Measurements from ENCODE around the gene FAF2. TPM values are rescaled to one million over a fixed set of nuclear protein-coding genes. Genes with fewer than 3 reads are reported as not detected.

Gene FAF2
- total and polyA plus RNA-seq, 2 donors (not counting 3 experiments of a cell fraction or from before 2014, with no cell fraction given): 27.9 to 43.5 TPM

DNA sequence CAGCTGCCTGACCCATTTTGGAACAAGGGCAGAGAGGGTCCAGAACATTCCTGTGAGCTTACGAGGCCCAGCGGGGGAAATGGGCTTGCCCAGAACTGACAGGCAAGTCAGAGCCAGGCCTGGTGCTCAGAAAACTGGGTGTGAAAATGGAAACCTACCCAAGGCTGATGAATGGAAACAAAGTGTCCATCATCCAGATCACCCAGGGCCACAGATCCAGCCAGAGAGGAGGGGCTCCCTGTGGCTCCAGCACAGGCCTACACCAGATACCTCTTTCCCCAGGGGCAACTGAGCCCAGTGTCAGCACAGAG, 35.0 kb upstream of the FAF2 start:
- intact Hi-C loops (cut with micrococcal nuclease): no loop called here
- Histone ChIP-seq H3K27me3 (ENCODE audit: control insufficient read depth in 2 of 2, insufficient read depth in 2 of 2, low read length in 2 of 2) (no peaks in the 10 kb centered on the region), H3K4me3 (replicated peaks in 1 of 3; ENCODE audit: insufficient read depth in 1 of 3, low read depth in 1 of 3, low read length in 3 of 3) (no peak overlapping the region), H2AFZ (ENCODE audit: low read depth, low read length) (no peak overlapping the region), H3K9me3 (replicated peaks; ENCODE audit: control insufficient read depth, insufficient read depth, low read length) (no peaks in the 10 kb centered on the region), H3K79me2 (ENCODE audit: control insufficient read depth, insufficient read depth, low read length) (peaks cover 15% of the 10 kb centered on the region), H3K9ac (replicated peaks; ENCODE audit: extremely low read depth, insufficient read depth, low read length) (no peak overlapping the region), H3K27ac (ENCODE audit: insufficient read depth, low read depth, low read length) (no peak overlapping the region), H3K36me3 (ENCODE audit: control insufficient read depth in 2 of 2, extremely low read depth in 1 of 2, insufficient read depth in 2 of 2, low read length in 2 of 2) (peaks cover 2 to 3% of the 10 kb centered on the region in 2 experiments), H4K20me1 (replicated peaks; ENCODE audit: control insufficient read depth, extremely low read depth, insufficient read depth, low read length) (no peaks in the 10 kb centered on the region), H3K4me1 (ENCODE audit: control insufficient read depth, extremely low read depth, insufficient read depth, low read length) (peaks cover 12% of the 10 kb centered on the region), H3K4me2 (ENCODE audit: insufficient read depth, low read length) (no peak overlapping the region), H3K9me1 (replicated peaks; ENCODE audit: control insufficient read depth, extremely low read depth, insufficient read depth, low read length) (no peaks in the 10 kb centered on the region)
- CTCF ChIA-PET: interaction anchor here (1.1 kb wide), 1 partner anchor 130 kb away, joined by 3 read pairs; no protein-coding TSS in a partner anchor
- no peak for FAIRE-seq
- POLR2A ChIA-PET: no interaction called here
- dilution Hi-C loops (cut with MboI; ENCODE audit: extremely low pct_ligation_motif_present, low sequenced_read_pairs): no loop called here
- TF ChIP-seq FOS (IDR thresholded peaks at IDR 0.05; ENCODE audit: borderline replicate concordance, insufficient read depth, low read length): no peak
- BruUV-seq (replicated peaks): no TSS peak
- DNase-seq (ENCODE audit: low read depth, low spot score): no peak

DNA sequence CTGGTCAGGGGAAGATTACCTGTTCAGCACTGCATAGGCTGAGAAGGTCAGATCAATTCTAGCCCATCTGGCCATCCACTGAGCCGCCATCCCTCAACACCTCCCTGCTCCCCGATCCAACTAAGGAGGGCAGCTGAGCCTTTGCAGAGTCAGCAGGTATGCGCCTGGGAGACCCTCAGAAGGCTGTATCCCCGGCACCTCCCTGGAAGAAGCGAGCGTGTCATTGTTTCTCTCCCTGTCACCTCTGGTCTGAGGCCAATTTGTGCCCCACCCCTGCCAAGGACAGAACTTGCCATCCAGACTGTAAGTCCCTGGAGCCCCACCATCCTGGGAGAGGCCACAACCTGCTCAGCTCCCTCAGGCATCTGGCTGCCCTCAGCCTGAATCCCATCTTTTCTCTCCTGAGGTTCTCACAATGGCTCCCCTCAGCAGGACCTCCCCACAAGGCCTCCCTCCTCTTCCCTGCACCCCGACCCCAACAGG, 34.4 kb upstream of the FAF2 start:
- ChIA-PET CTCF (interaction anchor here (1.1 kb wide), 1 partner anchor 130 kb away, joined by 3 read pairs; no protein-coding TSS in a partner anchor), POLR2A (no interaction called here)
- no peak overlapping the region for H3K9ac ChIP-seq (replicated peaks; ENCODE audit: extremely low read depth, insufficient read depth, low read length)
- H2AFZ ChIP-seq (ENCODE audit: low read depth, low read length): no peak overlapping the region
- no peaks in the 10 kb centered on the region for H3K27me3 ChIP-seq (ENCODE audit: control insufficient read depth in 2 of 2, insufficient read depth in 2 of 2, low read length in 2 of 2)
- H3K79me2 ChIP-seq (ENCODE audit: control insufficient read depth, insufficient read depth, low read length): peaks cover 15% of the 10 kb centered on the region
- BruUV-seq (replicated peaks): no TSS peak
- DNase-seq (ENCODE audit: low read depth, low spot score) (no peak), FAIRE-seq (no peak)
- intact Hi-C loops (cut with micrococcal nuclease): no loop called here
- no peaks in the 10 kb centered on the region for H3K9me1 ChIP-seq (replicated peaks; ENCODE audit: control insufficient read depth, extremely low read depth, insufficient read depth, low read length)
- dilution Hi-C loops (cut with MboI; ENCODE audit: extremely low pct_ligation_motif_present, low sequenced_read_pairs): no loop called here
- peaks cover 2 to 3% of the 10 kb centered on the region in 2 experiments for H3K36me3 ChIP-seq (ENCODE audit: control insufficient read depth in 2 of 2, extremely low read depth in 1 of 2, insufficient read depth in 2 of 2, low read length in 2 of 2)
- peaks cover 12% of the 10 kb centered on the region for H3K4me1 ChIP-seq (ENCODE audit: control insufficient read depth, extremely low read depth, insufficient read depth, low read length)
- H3K4me3 ChIP-seq (replicated peaks in 1 of 3; ENCODE audit: insufficient read depth in 1 of 3, low read depth in 1 of 3, low read length in 3 of 3): no peak overlapping the region
- TF ChIP-seq MYC (IDR thresholded peaks at IDR 0.05; ENCODE audit: low read depth, low read length) (no peak), MAX (IDR thresholded peaks at IDR 0.05; ENCODE audit: insufficient read depth, insufficient read length) (no peak), JUN (IDR thresholded peaks at IDR 0.05; ENCODE audit: borderline replicate concordance, insufficient read depth, insufficient read length, low read depth) (no peak), POLR2AphosphoS5 (IDR thresholded peaks at IDR 0.05; ENCODE audit: insufficient read depth, low read depth, low read length) (no peak), GATA2 (IDR thresholded peaks at IDR 0.05; ENCODE audit: insufficient read depth, insufficient read length, low read depth, low read length) (no peak), FOS (IDR thresholded peaks at IDR 0.05; ENCODE audit: borderline replicate concordance, insufficient read depth, low read length) (no peak), POLR2A (IDR thresholded peaks at IDR 0.05; ENCODE audit: low read depth, low read length) (no peak), EZH2 (IDR thresholded peaks at IDR 0.05; ENCODE audit: borderline replicate concordance, low read depth, low read length, severe bottlenecking) (no peak)
- TF ChIP-seq, protein P1, sequence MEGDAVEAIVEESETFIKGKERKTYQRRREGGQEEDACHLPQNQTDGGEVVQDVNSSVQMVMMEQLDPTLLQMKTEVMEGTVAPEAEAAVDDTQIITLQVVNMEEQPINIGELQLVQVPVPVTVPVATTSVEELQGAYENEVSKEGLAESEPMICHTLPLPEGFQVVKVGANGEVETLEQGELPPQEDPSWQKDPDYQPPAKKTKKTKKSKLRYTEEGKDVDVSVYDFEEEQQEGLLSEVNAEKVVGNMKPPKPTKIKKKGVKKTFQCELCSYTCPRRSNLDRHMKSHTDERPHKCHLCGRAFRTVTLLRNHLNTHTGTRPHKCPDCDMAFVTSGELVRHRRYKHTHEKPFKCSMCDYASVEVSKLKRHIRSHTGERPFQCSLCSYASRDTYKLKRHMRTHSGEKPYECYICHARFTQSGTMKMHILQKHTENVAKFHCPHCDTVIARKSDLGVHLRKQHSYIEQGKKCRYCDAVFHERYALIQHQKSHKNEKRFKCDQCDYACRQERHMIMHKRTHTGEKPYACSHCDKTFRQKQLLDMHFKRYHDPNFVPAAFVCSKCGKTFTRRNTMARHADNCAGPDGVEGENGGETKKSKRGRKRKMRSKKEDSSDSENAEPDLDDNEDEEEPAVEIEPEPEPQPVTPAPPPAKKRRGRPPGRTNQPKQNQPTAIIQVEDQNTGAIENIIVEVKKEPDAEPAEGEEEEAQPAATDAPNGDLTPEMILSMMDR (IDR thresholded peaks at IDR 0.05; ENCODE audit: extremely low read depth in 1 of 2, insufficient read depth in 1 of 2, low read depth in 1 of 2, low read length in 2 of 2): no peak
- H4K20me1 ChIP-seq (replicated peaks; ENCODE audit: control insufficient read depth, extremely low read depth, insufficient read depth, low read length): no peaks in the 10 kb centered on the region
- H3K27ac ChIP-seq (ENCODE audit: insufficient read depth, low read depth, low read length): no peak overlapping the region
- H3K4me2 ChIP-seq (ENCODE audit: insufficient read depth, low read length): no peak overlapping the region
- H3K9me3 ChIP-seq (replicated peaks; ENCODE audit: control insufficient read depth, insufficient read depth, low read length): no peaks in the 10 kb centered on the region

All from endothelial cell of umbilical vein (primary cell).